KOPT-K1 (cell line): ENCODE results near the gene STAT5A.
"Not testable (repeated sequence)": the region's sequence is repeated elsewhere in the genome, so short reads cannot be mapped to it uniquely, and the experiment has no call there.

Experiments used
- H3K27ac ChIP-seq: fragments of 200-600 bp; sonication (generic); 2 replicates; pipeline ENCODE4 v1.5.1; 2016; ENCODE audit warnings: antibody characterized with exemption, mild to moderate bottlenecking, low read depth, low read length; ENCODE audit not compliant: poor library complexity, severe bottlenecking
- H3K36me3 ChIP-seq: fragments of 200-600 bp; sonication (generic); 2 replicates; pipeline ENCODE4 v1.5.1; 2017; ENCODE audit warnings: antibody characterized with exemption, mild to moderate bottlenecking, low read length, moderate library complexity; ENCODE audit not compliant: insufficient read depth
- H3K9me3 ChIP-seq: fragments of 200-600 bp; sonication (generic); 2 replicates; pipeline ENCODE4 v1.5.1; 2017; ENCODE audit warnings: antibody characterized with exemption, low read length, mild to moderate bottlenecking; ENCODE audit not compliant: insufficient read depth, poor library complexity, severe bottlenecking

Gene STAT5A

GRCh38 chr17:42313773-42314566, 25.7 kb downstream of the STAT5A start:
- no peaks in the 10 kb centered on the region for H3K9me3 ChIP-seq
- peak overlapping the region; percentile 99 for H3K27ac ChIP-seq
- H3K36me3 ChIP-seq: peaks cover 59% of the 10 kb centered on the region

GRCh38 chr17:42315402-42316156, 27.3 kb downstream of the STAT5A start:
- Histone ChIP-seq H3K27ac (peak overlapping the region; percentile 99), H3K9me3 (no peaks in the 10 kb centered on the region), H3K36me3 (peaks cover 43% of the 10 kb centered on the region)

GRCh38 chr17:42316755-42317154, 28.5 kb downstream of the STAT5A start:
- Histone ChIP-seq H3K9me3 (no peaks in the 10 kb centered on the region), H3K27ac (peak overlapping the region; percentile 99), H3K36me3 (peaks cover 35% of the 10 kb centered on the region)

GRCh38 chr17:42317266-42317845, 29.1 kb downstream of the STAT5A start:
- H3K9me3 ChIP-seq: no peaks in the 10 kb centered on the region
- peaks cover 41% of the 10 kb centered on the region for H3K36me3 ChIP-seq
- peak overlapping the region; percentile 99 for H3K27ac ChIP-seq

- Histone ChIP-seq H3K27ac (peak overlapping the region; percentile 99), H3K36me3 (peaks cover 46% of the 10 kb centered on the region)
- not testable (repeated sequence) for H3K9me3 ChIP-seq
Measured at GRCh38 chr17:42317967-42318366, 29.7 kb downstream of the STAT5A start.

GRCh38 chr17:42321555-42321954, 33.3 kb downstream of the STAT5A start:
- peak overlapping the region; percentile 99 for H3K27ac ChIP-seq
- peaks cover 61% of the 10 kb centered on the region for H3K36me3 ChIP-seq
- no peaks in the 10 kb centered on the region for H3K9me3 ChIP-seq

GRCh38 chr17:42322382-42323267, 34.3 kb downstream of the STAT5A start:
- H3K9me3 ChIP-seq: no peaks in the 10 kb centered on the region
- peaks cover 63% of the 10 kb centered on the region for H3K36me3 ChIP-seq
- peak overlapping the region; percentile 99 for H3K27ac ChIP-seq

- Histone ChIP-seq H3K27ac (peak overlapping the region; percentile 99), H3K36me3 (peaks cover 60% of the 10 kb centered on the region), H3K9me3 (no peaks in the 10 kb centered on the region)
Measured at GRCh38 chr17:42323268-42323773, 35.0 kb downstream of the STAT5A start.

GRCh38 chr17:42325026-42325425, 36.7 kb downstream of the STAT5A start:
- Histone ChIP-seq H3K9me3 (no peaks in the 10 kb centered on the region), H3K36me3 (peaks cover 71% of the 10 kb centered on the region), H3K27ac (no peak overlapping the region)

- no peak overlapping the region for H3K27ac ChIP-seq
Measured at GRCh38 chr17:42329025-42329976, 41.0 kb downstream of the STAT5A start.

GRCh38 chr17:42333053-42333452, 44.8 kb downstream of the STAT5A start:
- H3K27ac ChIP-seq: no peak overlapping the region
- H3K9me3 ChIP-seq: no peaks in the 10 kb centered on the region
- H3K36me3 ChIP-seq: peaks cover 83% of the 10 kb centered on the region

More at GRCh38 chr17:42329025-42329976, 41.0 kb downstream of the STAT5A start:
- Histone ChIP-seq H3K36me3 (peaks cover 89% of the 10 kb centered on the region), H3K9me3 (no peaks in the 10 kb centered on the region)

- Histone ChIP-seq H3K27ac (no peak overlapping the region), H3K36me3 (peaks cover 83% of the 10 kb centered on the region)
Measured at GRCh38 chr17:42334677-42335076, 46.4 kb downstream of the STAT5A start.

GRCh38 chr17:42337442-42337841, 49.1 kb downstream of the STAT5A start:
- Histone ChIP-seq H3K9me3 (no peaks in the 10 kb centered on the region), H3K36me3 (peaks cover 77% of the 10 kb centered on the region), H3K27ac (peak overlapping the region; percentile 54)

More at GRCh38 chr17:42334677-42335076, 46.4 kb downstream of the STAT5A start:
- H3K9me3 ChIP-seq: no peaks in the 10 kb centered on the region
